Loucy (cell line): ENCODE results near the gene BTK.

Source experiments
- CTCF ChIP-seq: fragments of 200-600 bp; sonication (generic); conservative IDR thresholded peaks from 2 replicates; pipeline ENCODE4 v1.5.1; 2014; ENCODE audit warnings: mild to moderate bottlenecking, antibody characterized with exemption, low read length
- EZH2phosphoT487 ChIP-seq: fragments of 200-600 bp; IDR thresholded peaks from 2 replicates; pipeline ENCODE4 v1.6.1; 2018; ENCODE audit warnings: antibody characterized with exemption, mild to moderate bottlenecking, moderate library complexity, borderline replicate concordance

- TF ChIP-seq CTCF = no peak
- TF ChIP-seq EZH2phosphoT487 = no peak
These were observed 5.8 kb upstream of the BTK start for GRCh38 chrX:101391831-101392230.
